Activated naive CD8-positive, alpha-beta T cell (primary cell): ENCODE results near the gene STX1B.
A peak's percentile ranks its signal among the peaks of the same experiment; 100 is the strongest.
"Not testable (repeated sequence)": the region's sequence is repeated elsewhere in the genome, so short reads cannot be mapped to it uniquely, and the experiment has no call there.

Source experiments
- H3K27ac Mint-ChIP-seq: one replicate; pipeline ENCODE4 v1.8.0; 2021; ENCODE audit warnings: mixed read lengths
- H3K27me3 Mint-ChIP-seq: one replicate; pipeline ENCODE4 v1.8.0; 2021; ENCODE audit warnings: mixed read lengths
- H3K36me3 Mint-ChIP-seq: one replicate; pipeline ENCODE4 v1.8.0; 2021; ENCODE audit warnings: mixed read lengths
- H3K4me1 Mint-ChIP-seq: one replicate; pipeline ENCODE4 v1.8.0; 2021; ENCODE audit warnings: low read depth, mixed read lengths
- H3K4me3 Mint-ChIP-seq: one replicate; pipeline ENCODE4 v1.8.0; 2021; ENCODE audit warnings: mild to moderate bottlenecking, mixed read lengths
- H3K9me3 Mint-ChIP-seq: one replicate; pipeline ENCODE4 v1.8.0; 2021; ENCODE audit warnings: low read depth, mixed read lengths

STX1B gene

DNA sequence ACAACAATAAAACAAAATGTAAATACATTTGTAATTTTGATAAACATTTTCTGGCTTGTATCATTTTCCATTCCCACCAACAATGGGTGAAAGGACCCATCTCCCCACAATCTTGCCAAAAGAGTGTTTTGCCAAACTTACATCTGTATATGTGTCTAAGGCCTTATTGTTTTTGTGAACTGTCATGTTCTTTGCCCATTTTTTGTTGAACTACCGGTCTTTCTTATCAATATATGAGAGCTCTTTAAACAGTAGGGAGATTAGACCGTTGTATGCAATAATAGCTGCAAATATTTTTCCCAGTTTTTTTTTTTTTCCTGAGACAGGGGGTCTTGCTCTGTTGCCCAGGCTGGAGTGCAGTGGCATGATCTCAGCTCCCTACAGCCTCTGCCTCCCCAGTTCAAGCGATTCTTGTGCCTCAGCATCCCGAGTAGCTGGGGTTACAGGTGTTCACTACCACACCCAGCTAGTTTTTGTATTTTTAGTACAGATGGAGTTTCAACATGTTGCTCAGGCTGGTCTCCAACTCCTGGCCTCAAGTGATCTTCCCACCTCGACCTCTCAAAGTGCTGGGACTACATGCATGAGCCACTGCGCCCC, 13.3 kb upstream of the STX1B start:
- H3K9me3 Mint-ChIP-seq: no peaks in the 10 kb centered on the region
- no peaks in the 10 kb centered on the region for H3K36me3 Mint-ChIP-seq
- no peak overlapping the region for H3K4me3 Mint-ChIP-seq
- H3K27me3 Mint-ChIP-seq: no peaks in the 10 kb centered on the region
- no peaks in the 10 kb centered on the region for H3K4me1 Mint-ChIP-seq
- no peak overlapping the region for H3K27ac Mint-ChIP-seq

DNA sequence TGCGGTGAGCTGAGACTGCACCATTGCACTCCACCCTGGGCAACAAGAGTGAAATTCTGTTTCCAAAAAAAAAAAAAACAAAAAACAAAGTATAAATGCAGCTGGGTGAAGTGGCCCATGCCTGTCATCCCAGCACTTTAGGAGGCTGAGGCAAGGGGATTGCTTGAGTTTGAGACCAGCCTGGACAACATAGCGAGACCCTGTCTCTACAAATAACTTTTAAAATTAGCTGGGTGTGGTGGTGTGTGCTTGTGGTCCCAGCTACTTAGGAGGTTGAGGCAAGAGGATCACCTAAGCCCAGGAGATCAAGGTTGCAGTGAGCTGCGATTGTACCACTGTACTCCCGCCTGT, 12.8 kb upstream of the STX1B start:
- Mint-ChIP-seq H3K4me3 (no peak overlapping the region), H3K27me3 (no peaks in the 10 kb centered on the region), H3K4me1 (no peaks in the 10 kb centered on the region), H3K9me3 (no peaks in the 10 kb centered on the region), H3K36me3 (no peaks in the 10 kb centered on the region), H3K27ac (no peak overlapping the region)

DNA sequence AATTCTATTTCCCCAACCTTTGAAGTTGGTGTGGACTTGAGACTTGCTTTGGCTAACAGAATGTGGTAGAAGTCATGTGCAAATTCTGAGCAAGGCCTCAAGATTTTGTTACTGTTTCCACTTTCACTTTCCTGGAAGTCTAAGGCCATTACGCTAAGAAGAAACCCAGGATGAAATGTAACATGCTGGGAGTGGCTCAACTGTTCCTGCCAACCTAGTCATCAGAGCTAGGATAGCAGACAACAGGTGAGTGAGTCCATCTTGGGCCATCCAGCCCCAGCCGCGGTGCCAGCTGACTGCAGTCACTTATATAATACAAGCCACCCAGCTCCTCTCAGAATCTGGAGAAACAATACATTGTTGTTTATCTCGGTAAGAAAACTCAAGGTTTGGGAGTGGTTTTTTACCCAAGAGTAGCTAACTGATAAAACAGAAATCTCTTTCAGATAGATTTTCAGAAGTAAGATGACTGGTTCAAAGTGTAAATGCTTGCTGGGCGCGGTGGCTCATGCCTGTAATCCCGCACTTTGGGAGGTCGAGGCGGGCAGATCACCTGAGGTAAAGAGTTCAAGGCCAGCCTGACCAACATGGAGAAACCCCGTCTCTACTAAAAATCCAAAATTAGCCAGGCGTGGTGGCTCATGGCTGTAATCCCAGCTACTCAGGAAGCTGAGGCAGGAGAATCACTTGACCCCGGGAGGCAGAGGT, 12.3 kb upstream of the STX1B start:
- no peak overlapping the region for H3K4me3 Mint-ChIP-seq
- no peaks in the 10 kb centered on the region for H3K4me1 Mint-ChIP-seq
- no peaks in the 10 kb centered on the region for H3K36me3 Mint-ChIP-seq
- H3K27ac Mint-ChIP-seq: no peak overlapping the region
- H3K27me3 Mint-ChIP-seq: no peaks in the 10 kb centered on the region
- H3K9me3 Mint-ChIP-seq: no peaks in the 10 kb centered on the region

DNA sequence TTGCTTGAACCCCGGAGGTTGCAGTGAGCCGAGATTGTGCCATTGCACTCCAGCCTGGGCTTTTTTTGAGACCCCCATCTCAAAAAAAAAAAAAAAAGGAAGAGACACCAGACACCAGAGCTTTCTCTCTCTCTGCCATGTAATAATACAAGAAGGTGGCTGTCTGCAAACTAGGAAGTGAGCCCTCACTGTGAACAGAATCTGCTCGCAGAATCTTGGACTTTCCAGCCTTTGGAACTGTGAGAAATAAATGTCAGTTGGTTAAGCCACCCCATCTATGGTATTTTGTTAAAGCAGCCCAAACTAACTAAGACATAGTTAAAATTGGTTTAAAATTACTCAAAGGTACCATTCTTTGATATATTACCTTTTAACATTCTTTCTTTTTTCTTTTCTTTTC, 10.1 kb upstream of the STX1B start:
- Mint-ChIP-seq H3K9me3 (no peaks in the 10 kb centered on the region), H3K4me3 (no peak overlapping the region), H3K27ac (no peak overlapping the region)

GRCh38 chr16:31017756-31018155, 7.3 kb upstream of the STX1B start:
- H3K9me3 Mint-ChIP-seq, H3K36me3 Mint-ChIP-seq, H3K4me3 Mint-ChIP-seq, H3K27me3 Mint-ChIP-seq, H3K27ac Mint-ChIP-seq, H3K4me1 Mint-ChIP-seq: not testable (repeated sequence)

More for the DNA sequence above, 10.1 kb upstream of the STX1B start:
- no peaks in the 10 kb centered on the region for H3K4me1 Mint-ChIP-seq
- no peaks in the 10 kb centered on the region for H3K36me3 Mint-ChIP-seq
- H3K27me3 Mint-ChIP-seq: no peaks in the 10 kb centered on the region

- Mint-ChIP-seq H3K9me3 (no peaks in the 10 kb centered on the region), H3K27ac (no peak overlapping the region), H3K36me3 (no peaks in the 10 kb centered on the region), H3K27me3 (peaks cover 5% of the 10 kb centered on the region), H3K4me1 (peaks cover 4% of the 10 kb centered on the region), H3K4me3 (no peak overlapping the region)
Observed at GRCh38 chr16:31016018-31016417, 5.6 kb upstream of the STX1B start.

- not testable (repeated sequence) for H3K27ac Mint-ChIP-seq, H3K36me3 Mint-ChIP-seq, H3K4me3 Mint-ChIP-seq, H3K9me3 Mint-ChIP-seq, H3K27me3 Mint-ChIP-seq
- peaks cover 12% of the 10 kb centered on the region for H3K4me1 Mint-ChIP-seq
Observed at GRCh38 chr16:31013292-31013691, 2.9 kb upstream of the STX1B start.

GRCh38 chr16:31011815-31012214, 1.4 kb upstream of the STX1B start:
- not testable (repeated sequence) for H3K9me3 Mint-ChIP-seq, H3K36me3 Mint-ChIP-seq, H3K27me3 Mint-ChIP-seq, H3K27ac Mint-ChIP-seq
- Mint-ChIP-seq H3K4me3 (peak overlapping the region; percentile 79), H3K4me1 (peaks cover 12% of the 10 kb centered on the region)

- Mint-ChIP-seq H3K27ac (no peak overlapping the region), H3K36me3 (no peaks in the 10 kb centered on the region), H3K4me1 (peaks cover 12% of the 10 kb centered on the region), H3K9me3 (no peaks in the 10 kb centered on the region), H3K4me3 (peak overlapping the region; percentile 76), H3K27me3 (peaks cover 2% of the 10 kb centered on the region)
Observed at GRCh38 chr16:31009894-31010584, 399 bp downstream of the STX1B start.

DNA sequence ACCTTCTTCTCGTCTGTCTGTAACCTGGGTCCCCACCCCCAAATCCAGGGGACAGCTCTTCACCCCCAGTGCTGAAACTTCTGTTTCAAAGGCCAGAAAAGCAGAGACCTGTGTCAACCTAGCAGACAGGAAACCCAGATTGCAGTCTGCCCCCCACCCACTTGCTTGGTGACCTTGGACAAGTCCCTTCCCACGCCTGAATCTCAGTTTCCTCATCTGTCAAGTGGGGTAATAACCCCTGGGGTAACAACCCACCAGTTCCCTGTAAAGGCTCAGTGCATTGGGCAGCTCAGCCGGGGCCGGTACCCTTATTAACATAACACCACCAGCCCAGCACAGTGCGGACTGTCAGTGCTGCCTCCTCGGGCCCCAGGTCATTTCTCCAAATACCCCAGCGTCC, 1.3 kb downstream of the STX1B start:
- H3K4me1 Mint-ChIP-seq: peaks cover 12% of the 10 kb centered on the region
- H3K27me3 Mint-ChIP-seq: peaks cover 1% of the 10 kb centered on the region
- no peaks in the 10 kb centered on the region for H3K9me3 Mint-ChIP-seq
- H3K4me3 Mint-ChIP-seq: no peak overlapping the region
- no peak overlapping the region for H3K27ac Mint-ChIP-seq
- H3K36me3 Mint-ChIP-seq: no peaks in the 10 kb centered on the region

DNA sequence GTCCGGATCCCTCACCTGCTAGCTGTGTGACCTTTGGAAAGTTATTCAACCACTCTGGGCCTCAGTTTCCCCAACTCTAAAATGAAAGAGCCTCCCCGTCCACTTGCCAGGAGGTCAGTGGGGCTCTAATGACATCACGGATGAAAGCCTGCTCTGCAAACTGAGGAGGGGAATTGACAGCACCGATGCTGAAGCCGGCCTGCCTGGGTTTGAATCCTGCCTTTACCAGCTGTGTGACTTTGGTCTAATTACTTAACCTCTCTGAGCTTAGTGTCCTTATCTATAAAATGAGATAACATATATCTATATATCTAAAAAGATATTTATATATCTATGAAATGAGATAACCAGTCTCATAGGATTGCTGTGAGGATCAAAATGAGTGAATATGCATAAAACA, 1.9 kb downstream of the STX1B start:
- H3K4me3 Mint-ChIP-seq: no peak overlapping the region
- H3K4me1 Mint-ChIP-seq: peaks cover 12% of the 10 kb centered on the region
- H3K9me3 Mint-ChIP-seq: no peaks in the 10 kb centered on the region
- no peak overlapping the region for H3K27ac Mint-ChIP-seq
- no peaks in the 10 kb centered on the region for H3K27me3 Mint-ChIP-seq
- H3K36me3 Mint-ChIP-seq: no peaks in the 10 kb centered on the region

- no peak overlapping the region for H3K27ac Mint-ChIP-seq
- no peaks in the 10 kb centered on the region for H3K9me3 Mint-ChIP-seq
- H3K4me3 Mint-ChIP-seq: no peak overlapping the region
- no peaks in the 10 kb centered on the region for H3K36me3 Mint-ChIP-seq
- no peaks in the 10 kb centered on the region for H3K27me3 Mint-ChIP-seq
- peaks cover 12% of the 10 kb centered on the region for H3K4me1 Mint-ChIP-seq
Observed at GRCh38 chr16:31008149-31008548, 2.3 kb downstream of the STX1B start.

DNA sequence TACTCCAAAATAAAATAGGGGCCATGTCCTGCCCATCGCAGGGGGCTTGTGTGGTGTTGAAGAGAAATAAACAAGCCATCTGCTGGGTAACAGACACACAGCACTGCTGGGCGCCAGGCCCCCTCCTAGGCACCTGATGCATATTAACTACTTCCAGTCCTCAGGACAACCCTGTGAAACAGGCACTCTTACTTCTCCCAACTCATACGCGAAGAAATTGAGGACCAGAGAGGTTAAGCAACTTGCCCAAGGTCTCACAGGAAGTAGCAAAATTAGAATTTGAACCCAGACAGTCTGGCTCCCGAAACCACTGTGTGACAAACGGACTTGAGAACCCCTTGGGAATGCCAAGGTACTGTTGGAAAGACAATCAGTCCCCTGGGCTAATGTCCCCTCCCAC, 2.8 kb downstream of the STX1B start:
- Mint-ChIP-seq H3K4me3 (no peak overlapping the region), H3K9me3 (no peaks in the 10 kb centered on the region), H3K27me3 (no peaks in the 10 kb centered on the region), H3K27ac (no peak overlapping the region), H3K36me3 (no peaks in the 10 kb centered on the region), H3K4me1 (peaks cover 12% of the 10 kb centered on the region)

- Mint-ChIP-seq H3K4me1 (peaks cover 12% of the 10 kb centered on the region), H3K4me3 (no peak overlapping the region), H3K27me3 (no peaks in the 10 kb centered on the region), H3K9me3 (no peaks in the 10 kb centered on the region), H3K27ac (no peak overlapping the region), H3K36me3 (no peaks in the 10 kb centered on the region)
Observed at GRCh38 chr16:31006589-31006988, 3.8 kb downstream of the STX1B start.

DNA sequence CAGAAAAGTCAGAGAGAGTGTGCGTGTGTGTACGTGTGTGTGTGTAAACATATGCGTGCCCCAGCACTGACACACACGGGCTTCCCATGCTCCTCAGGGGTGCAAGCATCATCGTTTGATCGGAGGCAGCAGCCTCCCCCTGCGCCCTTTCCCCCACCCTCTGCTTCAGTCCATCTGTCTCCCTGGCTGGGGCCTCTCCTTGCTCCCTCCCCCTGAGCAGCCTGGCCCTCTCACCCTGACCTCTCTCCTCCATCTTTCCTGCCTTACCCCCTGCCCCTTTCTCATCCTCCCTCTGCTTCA, 4.4 kb downstream of the STX1B start:
- no peak overlapping the region for H3K27ac Mint-ChIP-seq
- H3K4me1 Mint-ChIP-seq: peaks cover 8% of the 10 kb centered on the region
- H3K36me3 Mint-ChIP-seq: no peaks in the 10 kb centered on the region
- H3K9me3 Mint-ChIP-seq: no peaks in the 10 kb centered on the region
- H3K27me3 Mint-ChIP-seq: no peaks in the 10 kb centered on the region
- no peak overlapping the region for H3K4me3 Mint-ChIP-seq
